Activated CD4-positive, CD25-positive, alpha-beta regulatory T cell treated with anti-CD3 and anti-CD28 coated beads, Interleukin-2, amount 50 U/mL, for 72 hours (primary cell): Measurements from ENCODE around the gene PMM2.

Experiments
- DNase-seq: peaks from one replicate; pipeline ENCODE4 v3.0.0; 2021

Gene PMM2

GRCh38 chr16:8890549-8890921 lies 92.9 kb downstream of the PMM2 start:
- DNase-seq: no peak

DNA sequence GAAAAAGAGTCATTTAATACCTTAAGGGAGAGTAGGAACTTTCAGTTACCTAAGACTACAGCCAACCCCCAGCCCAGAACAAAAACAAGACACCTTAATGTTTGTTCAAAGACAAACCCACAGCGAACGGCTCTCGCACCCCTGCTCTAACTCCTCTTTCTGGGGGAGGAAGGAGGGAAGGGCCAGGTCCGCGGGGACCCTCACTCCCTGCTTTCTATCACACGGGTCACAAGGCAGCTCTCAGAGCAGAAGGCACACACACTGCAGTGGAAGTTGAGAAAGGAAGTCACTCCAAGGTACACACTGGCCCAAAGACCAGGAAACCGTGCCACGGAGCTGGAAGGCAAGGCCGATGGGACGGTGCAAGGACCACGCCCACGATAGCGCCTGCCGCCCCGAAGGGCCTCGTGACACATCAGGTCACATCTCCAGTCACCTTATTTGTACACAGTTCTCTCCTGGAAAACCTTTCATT lies 94.5 kb downstream of the PMM2 start:
- no peak for DNase-seq

DNA sequence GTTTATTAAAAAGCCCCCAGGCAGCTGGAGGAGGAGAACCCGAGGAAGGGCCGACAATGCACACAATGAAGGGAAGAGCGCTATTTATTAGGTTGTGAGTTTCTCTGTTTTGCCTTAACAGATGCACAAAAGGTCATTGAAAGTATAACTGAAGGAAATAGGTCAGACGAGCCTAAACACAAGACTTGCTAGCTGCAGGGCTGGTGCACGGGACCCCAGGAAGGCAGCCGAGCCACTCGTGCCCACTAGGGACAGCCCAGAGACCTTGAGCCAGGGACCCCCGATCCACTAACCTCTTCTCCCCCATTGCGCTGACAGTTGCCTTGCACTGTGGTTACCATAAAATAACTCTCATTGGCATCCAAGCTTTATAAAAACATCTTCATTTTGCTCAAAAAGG lies 95.8 kb downstream of the PMM2 start:
- DNase-seq: no peak

GRCh38 chr16:8893976-8894690 lies 96.5 kb downstream of the PMM2 start:
- DNase-seq: no peak

DNA sequence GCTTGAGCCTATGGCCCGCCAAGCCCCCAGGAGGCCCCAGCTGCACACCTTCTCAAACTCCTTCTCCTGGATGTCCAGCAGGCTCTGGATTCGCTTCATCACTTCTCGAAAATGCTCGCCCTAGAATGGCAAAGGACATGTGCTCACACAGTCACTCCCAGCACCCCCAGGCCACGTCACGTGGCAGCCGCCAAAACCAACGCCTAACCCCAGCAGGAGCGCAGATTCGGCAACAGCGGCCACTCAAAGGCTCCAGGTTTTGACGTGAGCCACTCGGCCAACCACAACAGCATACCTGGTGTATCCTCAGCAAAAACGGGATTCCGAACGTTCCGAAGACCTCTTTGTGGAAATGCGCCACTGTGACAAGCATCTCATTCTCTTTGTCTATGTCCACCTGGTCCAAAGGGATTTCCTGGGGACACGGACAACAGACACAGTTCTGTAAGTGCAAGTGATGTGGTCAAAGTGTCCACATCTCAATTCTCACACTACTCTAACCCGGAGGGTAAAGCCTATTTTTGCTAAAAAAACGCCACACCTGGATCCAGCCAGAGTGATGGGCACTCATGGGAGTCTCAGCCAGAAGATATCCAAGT lies 97.2 kb downstream of the PMM2 start:
- no peak for DNase-seq

DNA sequence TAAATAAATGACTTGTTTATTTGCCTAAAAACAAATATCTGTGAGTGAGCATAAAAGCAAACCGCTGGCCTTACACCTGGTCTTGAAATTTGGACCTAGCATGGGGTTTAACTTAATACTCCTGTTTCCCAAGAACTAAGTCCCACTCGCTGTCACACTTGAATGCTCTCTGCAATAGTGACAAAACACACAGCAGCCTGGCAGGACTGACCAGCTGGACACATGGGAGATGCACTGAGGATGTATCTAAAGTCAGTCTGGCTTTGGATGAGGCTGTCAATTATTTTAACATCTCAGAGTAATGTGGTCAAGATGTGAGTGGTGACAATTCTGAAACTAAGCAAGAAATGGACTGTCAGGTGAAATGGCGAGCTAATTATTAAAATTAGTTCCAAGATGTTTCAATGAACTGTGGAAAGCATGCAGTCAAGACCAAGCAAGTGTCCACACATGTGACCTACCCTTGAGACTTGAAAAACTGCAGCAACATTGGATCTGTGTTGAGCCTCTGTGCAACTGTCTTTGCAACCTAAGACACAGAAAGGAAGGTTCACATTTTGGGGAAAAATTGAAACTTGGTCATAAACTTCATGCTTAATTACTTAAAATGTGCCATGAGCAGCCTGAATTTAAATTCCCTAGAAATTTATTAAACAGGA lies 101.2 kb downstream of the PMM2 start:
- DNase-seq: no peak
